ENCODE measurements around the gene CYP4F8.
"Not testable (repeated sequence)": the region's sequence is repeated elsewhere in the genome, so short reads cannot be mapped to it uniquely, and the experiment has no call there.

Gene CYP4F8

GRCh38 chr19:15614507-15615379, at the start of gene CYP4F8:
Gene CYP4F8, plus strand, starts transcription at chr19:15615218. Its CDS starts 399 bp downstream, at chr19:15615617.
- Mint-ChIP-seq H3K27ac (no peak within 1 kb of the TSS), H3K4me1 (ENCODE audit: low read depth) (no peaks in the 10 kb centered on the region)

GRCh38 chr19:15570420-15570819, 44.6 kb upstream of the CYP4F8 start:
- Mint-ChIP-seq H3K4me3 (no peak overlapping the region), H3K36me3 (ENCODE audit: low read depth) (no peaks in the 10 kb centered on the region), H3K27me3 (ENCODE audit: low read depth) (peaks cover 24% of the 10 kb centered on the region), H3K4me1 (ENCODE audit: low read depth) (no peaks in the 10 kb centered on the region), H3K9me3 (no peaks in the 10 kb centered on the region), H3K27ac (no peak overlapping the region)

More at GRCh38 chr19:15614507-15615379, at the start of gene CYP4F8:
- Mint-ChIP-seq H3K36me3 (ENCODE audit: low read depth) (no peaks in the 10 kb centered on the region), H3K27me3 (ENCODE audit: low read depth) (no peaks in the 10 kb centered on the region), H3K9me3 (no peaks in the 10 kb centered on the region), H3K4me3 (no peak within 1 kb of the TSS)

- Mint-ChIP-seq H3K36me3 (ENCODE audit: low read depth) (no peaks in the 10 kb centered on the region), H3K9me3 (no peaks in the 10 kb centered on the region), H3K4me1 (ENCODE audit: low read depth) (no peaks in the 10 kb centered on the region), H3K4me3 (no peak overlapping the region), H3K27ac (no peak overlapping the region), H3K27me3 (ENCODE audit: low read depth) (peaks cover 2% of the 10 kb centered on the region)
Measured at GRCh38 chr19:15575406-15575805, 39.6 kb upstream of the CYP4F8 start.

- H3K27me3 Mint-ChIP-seq (ENCODE audit: low read depth) = peaks cover 3% of the 10 kb centered on the region
- H3K36me3 Mint-ChIP-seq (ENCODE audit: low read depth) = no peaks in the 10 kb centered on the region
Measured at GRCh38 chr19:15576526-15577156, 38.4 kb upstream of the CYP4F8 start.

GRCh38 chr19:15577184-15577771, 37.7 kb upstream of the CYP4F8 start:
- no peaks in the 10 kb centered on the region for H3K36me3 Mint-ChIP-seq (ENCODE audit: low read depth)
- H3K4me1 Mint-ChIP-seq (ENCODE audit: low read depth) = no peaks in the 10 kb centered on the region
- no peak overlapping the region for H3K4me3 Mint-ChIP-seq
- no peak overlapping the region for H3K27ac Mint-ChIP-seq
- no peaks in the 10 kb centered on the region for H3K9me3 Mint-ChIP-seq
- peaks cover 3% of the 10 kb centered on the region for H3K27me3 Mint-ChIP-seq (ENCODE audit: low read depth)

More at GRCh38 chr19:15576526-15577156, 38.4 kb upstream of the CYP4F8 start:
- Mint-ChIP-seq H3K4me3 (no peak overlapping the region), H3K27ac (no peak overlapping the region), H3K4me1 (ENCODE audit: low read depth) (no peaks in the 10 kb centered on the region), H3K9me3 (no peaks in the 10 kb centered on the region)

GRCh38 chr19:15583346-15583745, 31.7 kb upstream of the CYP4F8 start:
- no peaks in the 10 kb centered on the region for H3K36me3 Mint-ChIP-seq (ENCODE audit: low read depth)
- H3K27me3 Mint-ChIP-seq (ENCODE audit: low read depth) = peaks cover 3% of the 10 kb centered on the region
- no peak overlapping the region for H3K27ac Mint-ChIP-seq
- H3K4me3 Mint-ChIP-seq = no peak overlapping the region
- H3K4me1 Mint-ChIP-seq (ENCODE audit: low read depth) = peaks cover 3% of the 10 kb centered on the region
- H3K9me3 Mint-ChIP-seq = no peaks in the 10 kb centered on the region

GRCh38 chr19:15584095-15584494, 30.9 kb upstream of the CYP4F8 start:
- no peaks in the 10 kb centered on the region for H3K9me3 Mint-ChIP-seq
- H3K4me3 Mint-ChIP-seq = no peak overlapping the region

GRCh38 chr19:15584541-15585115, 30.4 kb upstream of the CYP4F8 start:
- Mint-ChIP-seq H3K27me3 (ENCODE audit: low read depth) (peaks cover 3% of the 10 kb centered on the region), H3K4me1 (ENCODE audit: low read depth) (peaks cover 3% of the 10 kb centered on the region), H3K36me3 (ENCODE audit: low read depth) (no peaks in the 10 kb centered on the region), H3K4me3 (peak overlapping the region; percentile 21), H3K27ac (no peak overlapping the region), H3K9me3 (no peaks in the 10 kb centered on the region)

More at GRCh38 chr19:15584095-15584494, 30.9 kb upstream of the CYP4F8 start:
- Mint-ChIP-seq H3K27me3 (ENCODE audit: low read depth) (peaks cover 3% of the 10 kb centered on the region), H3K27ac (no peak overlapping the region), H3K4me1 (ENCODE audit: low read depth) (peaks cover 3% of the 10 kb centered on the region), H3K36me3 (ENCODE audit: low read depth) (no peaks in the 10 kb centered on the region)

GRCh38 chr19:15587663-15588062, 27.4 kb upstream of the CYP4F8 start:
- H3K27me3 Mint-ChIP-seq (ENCODE audit: low read depth) = no peaks in the 10 kb centered on the region
- no peak overlapping the region for H3K4me3 Mint-ChIP-seq
- H3K27ac Mint-ChIP-seq = no peak overlapping the region
- no peaks in the 10 kb centered on the region for H3K36me3 Mint-ChIP-seq (ENCODE audit: low read depth)
- H3K9me3 Mint-ChIP-seq = no peaks in the 10 kb centered on the region
- peaks cover 3% of the 10 kb centered on the region for H3K4me1 Mint-ChIP-seq (ENCODE audit: low read depth)

GRCh38 chr19:15588265-15588664, 26.8 kb upstream of the CYP4F8 start:
- peaks cover 3% of the 10 kb centered on the region for H3K4me1 Mint-ChIP-seq (ENCODE audit: low read depth)
- no peaks in the 10 kb centered on the region for H3K36me3 Mint-ChIP-seq (ENCODE audit: low read depth)
- H3K4me3 Mint-ChIP-seq = no peak overlapping the region
- H3K27ac Mint-ChIP-seq = no peak overlapping the region
- H3K9me3 Mint-ChIP-seq = no peaks in the 10 kb centered on the region
- no peaks in the 10 kb centered on the region for H3K27me3 Mint-ChIP-seq (ENCODE audit: low read depth)

- Mint-ChIP-seq H3K27ac (no peak overlapping the region), H3K4me3 (no peak overlapping the region), H3K27me3 (ENCODE audit: low read depth) (no peaks in the 10 kb centered on the region), H3K9me3 (no peaks in the 10 kb centered on the region), H3K4me1 (ENCODE audit: low read depth) (no peaks in the 10 kb centered on the region), H3K36me3 (ENCODE audit: low read depth) (no peaks in the 10 kb centered on the region)
Measured at GRCh38 chr19:15589760-15590451, 25.1 kb upstream of the CYP4F8 start.

- Mint-ChIP-seq H3K27me3 (ENCODE audit: low read depth) (peaks cover 4% of the 10 kb centered on the region), H3K4me1 (ENCODE audit: low read depth) (no peaks in the 10 kb centered on the region), H3K9me3 (peaks cover 8% of the 10 kb centered on the region)
Measured at GRCh38 chr19:15591796-15592195, 23.2 kb upstream of the CYP4F8 start.

GRCh38 chr19:15592506-15592905, 22.5 kb upstream of the CYP4F8 start:
- not testable (repeated sequence) for H3K27me3 Mint-ChIP-seq (ENCODE audit: low read depth); H3K36me3 Mint-ChIP-seq (ENCODE audit: low read depth); H3K4me1 Mint-ChIP-seq (ENCODE audit: low read depth); H3K4me3 Mint-ChIP-seq; H3K27ac Mint-ChIP-seq
- peaks cover 12% of the 10 kb centered on the region for H3K9me3 Mint-ChIP-seq

More at GRCh38 chr19:15591796-15592195, 23.2 kb upstream of the CYP4F8 start:
- no peaks in the 10 kb centered on the region for H3K36me3 Mint-ChIP-seq (ENCODE audit: low read depth)
- H3K27ac Mint-ChIP-seq = no peak overlapping the region
- H3K4me3 Mint-ChIP-seq = no peak overlapping the region

- not testable (repeated sequence) for H3K36me3 Mint-ChIP-seq (ENCODE audit: low read depth); H3K4me1 Mint-ChIP-seq (ENCODE audit: low read depth); H3K4me3 Mint-ChIP-seq; H3K27me3 Mint-ChIP-seq (ENCODE audit: low read depth); H3K27ac Mint-ChIP-seq
- peaks cover 12% of the 10 kb centered on the region for H3K9me3 Mint-ChIP-seq
Measured at GRCh38 chr19:15593766-15594165, 21.3 kb upstream of the CYP4F8 start.
